Activated T-helper 1 cell treated with anti-CD3 and anti-CD28 coated beads, Interleukin-12 subunit alpha, Interleukin-12 subunit beta, Interleukin-2, Interleukin-4 antibody, amounts not matched to agents 30 ng/mL and 10 ng/mL and 1 ng/mL, durations not matched to agents 14 hours and 24 hours and 36 hours (primary cell): ENCODE results near the gene TMEM108. TPM values are rescaled to one million over a fixed set of nuclear protein-coding genes. Genes with fewer than 3 reads are reported as not detected.

Source experiments
- DNase-seq: peaks from one replicate; pipeline ENCODE4 v3.0.0; 2021; ENCODE audit warnings: low spot score
- H3K27ac Mint-ChIP-seq: one replicate; pipeline ENCODE4 v1.8.0; 2021; ENCODE audit warnings: mild to moderate bottlenecking, mixed read lengths
- H3K27me3 Mint-ChIP-seq: one replicate; pipeline ENCODE4 v1.8.0; 2022; ENCODE audit warnings: mild to moderate bottlenecking, moderate library complexity, mixed read lengths; ENCODE audit not compliant: insufficient read depth
- H3K36me3 Mint-ChIP-seq: one replicate; pipeline ENCODE4 v1.8.0; 2021; ENCODE audit warnings: low read depth, mixed read lengths
- H3K4me1 Mint-ChIP-seq: one replicate; pipeline ENCODE4 v1.8.0; 2021; ENCODE audit warnings: low read depth, mixed read lengths
- H3K4me3 Mint-ChIP-seq: one replicate; pipeline ENCODE4 v1.8.0; 2021; ENCODE audit warnings: mild to moderate bottlenecking, moderate library complexity, mixed read lengths
- H3K9me3 Mint-ChIP-seq: one replicate; pipeline ENCODE4 v1.8.0; 2021; ENCODE audit warnings: mixed read lengths
- intact Hi-C: fragments of 100-400 bp; cut with micrococcal nuclease; formaldehyde crosslinking; loops from one replicate; pipeline ENCODE4 v1.15.1; 2024
- total RNA-seq: library from RNA; stranded (reverse); gene quantifications from 2 replicates; pipeline ENCODE4 v1.2.3, GENCODE V29; 2022

TMEM108 gene
- total RNA-seq, 1 donor from 2014 or later = not detected

DNA sequence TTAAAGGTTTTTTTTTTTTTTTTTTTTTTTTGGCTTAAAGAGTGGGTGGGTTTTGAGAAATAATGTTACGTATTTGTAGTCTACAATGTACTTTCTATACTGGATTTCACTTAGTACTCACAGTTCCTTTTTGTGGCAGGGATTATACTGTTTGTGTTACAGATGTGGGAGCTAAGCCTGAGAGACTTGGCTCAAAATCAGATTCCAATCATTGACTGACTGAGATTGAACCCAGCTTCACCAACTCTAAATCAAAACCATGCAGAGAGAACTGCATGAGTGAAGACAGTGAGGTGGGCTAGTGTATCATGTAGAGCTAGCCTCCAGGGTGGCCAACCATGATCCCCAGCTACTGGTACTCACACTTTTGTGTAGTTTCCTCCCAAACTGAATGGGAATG lies 68.0 kb downstream of the TMEM108 start:
- no peaks in the 10 kb centered on the region for H3K9me3 Mint-ChIP-seq
- no peaks in the 10 kb centered on the region for H3K4me1 Mint-ChIP-seq
- no peak for DNase-seq
- H3K27ac Mint-ChIP-seq = no peak overlapping the region
- no peak overlapping the region for H3K4me3 Mint-ChIP-seq
- peaks cover 8% of the 10 kb centered on the region for H3K27me3 Mint-ChIP-seq
- H3K36me3 Mint-ChIP-seq = no peaks in the 10 kb centered on the region
- intact Hi-C loops = no loop called here

- Mint-ChIP-seq H3K4me1 (no peaks in the 10 kb centered on the region), H3K4me3 (no peak overlapping the region), H3K27ac (no peak overlapping the region), H3K36me3 (no peaks in the 10 kb centered on the region), H3K9me3 (no peaks in the 10 kb centered on the region), H3K27me3 (peaks cover 7% of the 10 kb centered on the region)
- no peak for DNase-seq
- intact Hi-C loops = no loop called here
Measured at GRCh38 chr3:133112666-133113065, 74.5 kb downstream of the TMEM108 start.

- H3K27ac Mint-ChIP-seq = no peak overlapping the region
- H3K4me3 Mint-ChIP-seq = no peak overlapping the region
Measured at GRCh38 chr3:133113526-133113925, 75.3 kb downstream of the TMEM108 start.

GRCh38 chr3:133113927-133114597 lies 75.9 kb downstream of the TMEM108 start:
- Mint-ChIP-seq H3K27ac (no peak overlapping the region), H3K4me1 (no peaks in the 10 kb centered on the region), H3K9me3 (no peaks in the 10 kb centered on the region), H3K4me3 (no peak overlapping the region), H3K27me3 (peaks cover 7% of the 10 kb centered on the region), H3K36me3 (no peaks in the 10 kb centered on the region)
- DNase-seq = no peak
- intact Hi-C loops = no loop called here

More at GRCh38 chr3:133113526-133113925, 75.3 kb downstream of the TMEM108 start:
- H3K36me3 Mint-ChIP-seq = no peaks in the 10 kb centered on the region
- no peaks in the 10 kb centered on the region for H3K4me1 Mint-ChIP-seq
- no peak for DNase-seq
- no peaks in the 10 kb centered on the region for H3K9me3 Mint-ChIP-seq
- peaks cover 7% of the 10 kb centered on the region for H3K27me3 Mint-ChIP-seq
- intact Hi-C loops = no loop called here

- Mint-ChIP-seq H3K36me3 (no peaks in the 10 kb centered on the region), H3K4me1 (no peaks in the 10 kb centered on the region), H3K27me3 (peaks cover 4% of the 10 kb centered on the region), H3K27ac (no peak overlapping the region), H3K9me3 (no peaks in the 10 kb centered on the region), H3K4me3 (no peak overlapping the region)
- DNase-seq = no peak
- intact Hi-C loops = no loop called here
Measured at GRCh38 chr3:133115176-133115575, 77.0 kb downstream of the TMEM108 start.

DNA sequence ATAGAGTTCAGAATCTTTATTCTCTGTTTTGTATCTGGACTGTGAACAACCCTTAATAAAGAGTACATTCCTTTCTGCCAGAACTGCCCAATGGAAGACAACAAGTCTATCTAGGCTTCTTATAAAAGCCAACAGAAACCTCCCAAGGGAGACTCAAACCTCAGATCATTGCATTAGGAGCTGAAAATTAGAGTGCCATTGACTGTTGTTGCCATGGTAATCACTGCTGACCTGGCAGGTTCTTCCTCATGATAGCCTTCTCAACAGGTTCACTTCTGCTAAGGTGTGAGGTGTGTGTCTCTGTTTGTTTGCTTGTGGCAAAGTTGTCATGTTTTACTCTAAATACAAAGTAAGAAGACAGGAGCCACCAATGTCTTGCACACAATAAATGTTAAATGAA lies 79.2 kb downstream of the TMEM108 start:
- no peak for DNase-seq
- Mint-ChIP-seq H3K4me1 (no peaks in the 10 kb centered on the region), H3K27ac (no peak overlapping the region), H3K9me3 (no peaks in the 10 kb centered on the region), H3K36me3 (no peaks in the 10 kb centered on the region), H3K4me3 (no peak overlapping the region), H3K27me3 (peaks cover 2% of the 10 kb centered on the region)
- intact Hi-C loops = no loop called here

- intact Hi-C loops = no loop called here
- no peaks in the 10 kb centered on the region for H3K4me1 Mint-ChIP-seq
- DNase-seq = no peak
- no peak overlapping the region for H3K27ac Mint-ChIP-seq
- H3K4me3 Mint-ChIP-seq = no peak overlapping the region
- no peaks in the 10 kb centered on the region for H3K9me3 Mint-ChIP-seq
- H3K36me3 Mint-ChIP-seq = no peaks in the 10 kb centered on the region
- no peaks in the 10 kb centered on the region for H3K27me3 Mint-ChIP-seq
Measured at GRCh38 chr3:133119176-133119575, 81.0 kb downstream of the TMEM108 start.

DNA sequence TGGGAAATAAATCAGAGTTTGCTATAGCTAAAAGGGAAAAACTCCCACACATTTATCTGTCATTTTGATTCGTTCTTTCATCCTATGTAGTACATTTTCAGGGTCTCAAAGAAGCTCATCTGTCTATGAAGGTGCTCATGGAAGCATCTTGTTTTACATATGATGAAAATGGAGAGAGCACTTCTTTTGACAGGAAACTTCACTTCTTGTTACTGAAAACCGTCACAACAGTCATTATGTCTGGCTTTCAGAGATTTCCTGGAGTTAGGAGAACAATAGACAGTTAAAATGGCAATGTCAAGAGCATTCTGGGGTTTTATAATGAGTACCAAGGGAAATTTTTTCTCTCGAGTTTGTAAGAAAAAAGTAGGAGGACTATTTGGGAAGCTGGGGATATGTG lies 83.3 kb downstream of the TMEM108 start:
- Mint-ChIP-seq H3K9me3 (no peaks in the 10 kb centered on the region), H3K4me1 (no peaks in the 10 kb centered on the region), H3K27me3 (no peaks in the 10 kb centered on the region), H3K27ac (no peak overlapping the region), H3K36me3 (no peaks in the 10 kb centered on the region), H3K4me3 (no peak overlapping the region)
- intact Hi-C loops = no loop called here
- no peak for DNase-seq

DNA sequence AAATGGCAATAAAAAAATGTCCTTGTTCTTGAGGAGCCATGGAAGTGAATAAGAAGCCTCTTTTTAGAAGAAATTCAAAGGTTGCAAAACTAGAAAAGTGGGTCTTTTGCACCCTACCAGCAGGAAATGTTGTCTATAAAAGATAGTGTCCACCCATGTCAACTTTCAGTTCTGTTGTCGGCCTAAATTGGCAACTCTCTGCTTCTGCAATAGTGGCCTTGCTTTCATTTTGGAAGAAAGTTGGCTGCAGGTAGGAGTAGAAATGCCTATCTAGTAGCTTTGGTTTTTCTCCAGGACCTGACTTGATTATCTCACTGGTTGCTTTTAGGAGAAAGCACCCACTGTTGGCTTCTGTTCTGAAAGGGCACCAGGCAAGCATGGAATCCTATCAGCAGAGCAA lies 85.4 kb downstream of the TMEM108 start:
- no peak for DNase-seq
- Mint-ChIP-seq H3K9me3 (no peaks in the 10 kb centered on the region), H3K4me1 (no peaks in the 10 kb centered on the region), H3K36me3 (no peaks in the 10 kb centered on the region), H3K27ac (no peak overlapping the region), H3K27me3 (peaks cover 1% of the 10 kb centered on the region), H3K4me3 (no peak overlapping the region)
- intact Hi-C loops = no loop called here

- Mint-ChIP-seq H3K4me1 (no peaks in the 10 kb centered on the region), H3K9me3 (no peaks in the 10 kb centered on the region), H3K27me3 (peaks cover 1% of the 10 kb centered on the region), H3K27ac (no peak overlapping the region), H3K4me3 (no peak overlapping the region), H3K36me3 (no peaks in the 10 kb centered on the region)
- no peak for DNase-seq
- intact Hi-C loops = no loop called here
Measured at GRCh38 chr3:133124511-133124910, 86.3 kb downstream of the TMEM108 start.

- Mint-ChIP-seq H3K27ac (no peak overlapping the region), H3K9me3 (no peaks in the 10 kb centered on the region), H3K4me3 (no peak overlapping the region), H3K36me3 (no peaks in the 10 kb centered on the region), H3K27me3 (peaks cover 1% of the 10 kb centered on the region), H3K4me1 (no peaks in the 10 kb centered on the region)
- DNase-seq = no peak
- intact Hi-C loops = no loop called here
Measured at GRCh38 chr3:133125171-133125570, 87.0 kb downstream of the TMEM108 start.

- no peaks in the 10 kb centered on the region for H3K4me1 Mint-ChIP-seq
- no peaks in the 10 kb centered on the region for H3K36me3 Mint-ChIP-seq
- H3K27ac Mint-ChIP-seq = no peak overlapping the region
- peaks cover 1% of the 10 kb centered on the region for H3K27me3 Mint-ChIP-seq
- no peak overlapping the region for H3K4me3 Mint-ChIP-seq
- no peak for DNase-seq
- intact Hi-C loops = no loop called here
- H3K9me3 Mint-ChIP-seq = no peaks in the 10 kb centered on the region
Measured at GRCh38 chr3:133125802-133126201, 87.6 kb downstream of the TMEM108 start.

DNA sequence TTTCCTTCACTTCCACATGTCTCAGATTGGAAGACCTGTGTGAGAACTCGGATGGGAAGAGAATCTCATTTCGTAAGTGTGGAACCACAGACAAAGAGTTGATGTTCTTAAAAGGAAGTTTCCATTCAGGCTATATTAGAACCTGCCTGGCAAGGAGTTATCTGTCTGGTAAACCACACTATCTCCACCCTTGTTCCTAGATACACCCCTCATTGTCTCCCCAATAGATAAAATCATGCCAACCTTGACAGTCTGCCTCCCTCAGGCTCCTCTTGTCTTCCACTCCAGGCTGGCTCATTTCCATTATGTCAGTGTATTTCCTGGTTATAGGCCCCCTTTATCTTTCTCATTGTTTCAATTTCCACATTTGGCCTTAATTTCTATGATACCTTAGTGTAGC lies 89.2 kb downstream of the TMEM108 start:
- intact Hi-C loops = no loop called here

GRCh38 chr3:133130168-133130567 lies 92.0 kb downstream of the TMEM108 start:
- H3K36me3 Mint-ChIP-seq = no peaks in the 10 kb centered on the region
- peaks cover 1% of the 10 kb centered on the region for H3K27me3 Mint-ChIP-seq
- no peak overlapping the region for H3K27ac Mint-ChIP-seq
- H3K4me1 Mint-ChIP-seq = no peaks in the 10 kb centered on the region
- intact Hi-C loops = no loop called here
- DNase-seq = no peak
- no peaks in the 10 kb centered on the region for H3K9me3 Mint-ChIP-seq
- H3K4me3 Mint-ChIP-seq = no peak overlapping the region

More for the DNA sequence above, 89.2 kb downstream of the TMEM108 start:
- Mint-ChIP-seq H3K4me3 (no peak overlapping the region), H3K36me3 (no peaks in the 10 kb centered on the region), H3K4me1 (no peaks in the 10 kb centered on the region), H3K27me3 (peaks cover 1% of the 10 kb centered on the region), H3K9me3 (no peaks in the 10 kb centered on the region), H3K27ac (no peak overlapping the region)
- no peak for DNase-seq
